HG02870 (cell line): ENCODE results near the gene MGAT5B.

ENCODE experiments used
- ATAC-seq: cut with Tn5 transposase; IDR thresholded peaks from one replicate; pipeline ENCODE4 v1.9.1; 2021; ENCODE audit warnings: mild to moderate bottlenecking, moderate library complexity; ENCODE audit not compliant: unreplicated experiment

The MGAT5B gene

GRCh38 chr17:76877437-76877836 is 9.2 kb downstream of the MGAT5B start:
- ATAC-seq, result no peak

GRCh38 chr17:76878568-76878967 is 10.4 kb downstream of the MGAT5B start:
- no peak for ATAC-seq

- no peak for ATAC-seq
These were observed 11.1 kb downstream of the MGAT5B start for GRCh38 chr17:76879254-76879653.

GRCh38 chr17:76879691-76880090 is 11.5 kb downstream of the MGAT5B start:
- ATAC-seq, result no peak

GRCh38 chr17:76880268-76880667 is 12.1 kb downstream of the MGAT5B start:
- ATAC-seq, result no peak

- ATAC-seq, result no peak
These were observed 12.8 kb downstream of the MGAT5B start for GRCh38 chr17:76880971-76881370.

- no peak for ATAC-seq
These were observed 13.2 kb downstream of the MGAT5B start for GRCh38 chr17:76881408-76881807.

GRCh38 chr17:76881966-76882365 is 13.8 kb downstream of the MGAT5B start:
- no peak for ATAC-seq

- ATAC-seq, result no peak
These were observed 15.7 kb downstream of the MGAT5B start for GRCh38 chr17:76883744-76884525.

GRCh38 chr17:76884995-76885893 is 17.0 kb downstream of the MGAT5B start:
- no peak for ATAC-seq

- ATAC-seq, result no peak
These were observed 17.7 kb downstream of the MGAT5B start for GRCh38 chr17:76885894-76886290.

- ATAC-seq, result no peak
These were observed 18.2 kb downstream of the MGAT5B start for GRCh38 chr17:76886395-76886794.

- no peak for ATAC-seq
These were observed 19.6 kb downstream of the MGAT5B start for GRCh38 chr17:76887802-76888201.

- no peak for ATAC-seq
These were observed 20.5 kb downstream of the MGAT5B start for GRCh38 chr17:76888661-76889060.

GRCh38 chr17:76889323-76889722 is 21.1 kb downstream of the MGAT5B start:
- ATAC-seq, result no peak

GRCh38 chr17:76892329-76892728 is 24.1 kb downstream of the MGAT5B start:
- ATAC-seq, result no peak

GRCh38 chr17:76893623-76894334 is 25.6 kb downstream of the MGAT5B start:
- no peak for ATAC-seq

GRCh38 chr17:76894842-76895241 is 26.6 kb downstream of the MGAT5B start:
- no peak for ATAC-seq

GRCh38 chr17:76897023-76897422 is 28.8 kb downstream of the MGAT5B start:
- ATAC-seq, result no peak

GRCh38 chr17:76899414-76899813 is 31.2 kb downstream of the MGAT5B start:
- ATAC-seq, result no peak

- ATAC-seq, result no peak
These were observed 32.5 kb downstream of the MGAT5B start for GRCh38 chr17:76900723-76901122.
